Activated naive CD4-positive, alpha-beta T cell treated with anti-CD3 and anti-CD28 coated beads, Interleukin-2, amount 50 U/mL, for 72 hours (primary cell): Measurements from ENCODE around the gene KIF3B. TPM values are rescaled to one million over a fixed set of nuclear protein-coding genes. Genes with fewer than 3 reads are reported as not detected.
"Not testable (repeated sequence)": the region's sequence is repeated elsewhere in the genome, so short reads cannot be mapped to it uniquely, and the experiment has no call there.

Experiments used
- ATAC-seq, 2 donors: fragments of 150-1000 bp; cut with Tn5 transposase; 2 replicates each; pipeline ENCODE4 v1.10.0; 2021; ENCODE audit warnings: mild to moderate bottlenecking in 2 of 2, moderate library complexity in 2 of 2
- DNase-seq, 2 donors: peaks; one replicate each; pipeline ENCODE4 v3.0.0; 2021 to 2022; ENCODE audit warnings: low spot score in 2 of 2
- H3K27ac Mint-ChIP-seq, 2 donors: one replicate each; pipeline ENCODE4 v1.8.0; 2022; ENCODE audit warnings: mild to moderate bottlenecking in 2 of 2, mixed read lengths in 2 of 2
- H3K36me3 Mint-ChIP-seq, 2 donors: one replicate each; pipeline ENCODE4 v1.8.0; 2022; ENCODE audit warnings: mixed read lengths in 2 of 2
- H3K9me3 Mint-ChIP-seq, 2 donors: one replicate each; pipeline ENCODE4 v1.8.0; 2022; ENCODE audit warnings: mixed read lengths in 2 of 2
- total RNA-seq, 2 donors: library from RNA; stranded (reverse); gene quantifications; one replicate each; pipeline ENCODE4 v1.2.3, GENCODE V29; 2022

The KIF3B gene
- total RNA-seq, 2 donors from 2014 or later = 21.9 to 37.8 TPM

DNA sequence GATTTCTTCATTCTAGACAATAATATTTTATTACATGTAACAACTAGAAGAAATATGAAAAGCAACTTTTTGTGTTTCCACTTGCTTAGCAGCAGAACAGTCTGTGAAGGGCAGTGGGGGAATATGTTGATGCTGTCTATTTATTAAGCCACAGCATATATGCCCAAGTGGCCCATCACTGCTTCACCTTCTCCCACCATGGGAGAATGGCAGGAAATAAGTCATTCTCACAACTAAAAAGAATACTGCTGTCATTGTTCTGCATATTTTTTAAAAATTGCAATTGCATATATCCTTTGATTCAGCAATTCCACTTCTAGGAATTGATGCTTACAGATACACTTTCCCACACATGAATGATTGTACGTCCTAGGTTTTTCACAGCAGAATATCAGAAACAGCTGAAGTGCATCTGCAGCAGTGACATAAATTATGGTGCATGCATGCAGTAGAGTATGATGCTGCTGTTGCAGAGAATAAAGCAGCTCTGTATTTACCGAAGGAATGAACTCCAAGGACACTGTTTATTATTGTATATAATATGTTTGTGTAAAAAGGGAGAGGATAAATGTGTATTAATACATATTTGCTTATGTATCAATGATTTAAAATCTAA, 26.8 kb downstream of the KIF3B start:
- no peak for ATAC-seq
- H3K36me3 Mint-ChIP-seq = peaks cover 5 to 9% of the 10 kb centered on the region in 2 donors
- no peaks in the 10 kb centered on the region for H3K9me3 Mint-ChIP-seq
- no peak overlapping the region for H3K27ac Mint-ChIP-seq
- DNase-seq = no peak

DNA sequence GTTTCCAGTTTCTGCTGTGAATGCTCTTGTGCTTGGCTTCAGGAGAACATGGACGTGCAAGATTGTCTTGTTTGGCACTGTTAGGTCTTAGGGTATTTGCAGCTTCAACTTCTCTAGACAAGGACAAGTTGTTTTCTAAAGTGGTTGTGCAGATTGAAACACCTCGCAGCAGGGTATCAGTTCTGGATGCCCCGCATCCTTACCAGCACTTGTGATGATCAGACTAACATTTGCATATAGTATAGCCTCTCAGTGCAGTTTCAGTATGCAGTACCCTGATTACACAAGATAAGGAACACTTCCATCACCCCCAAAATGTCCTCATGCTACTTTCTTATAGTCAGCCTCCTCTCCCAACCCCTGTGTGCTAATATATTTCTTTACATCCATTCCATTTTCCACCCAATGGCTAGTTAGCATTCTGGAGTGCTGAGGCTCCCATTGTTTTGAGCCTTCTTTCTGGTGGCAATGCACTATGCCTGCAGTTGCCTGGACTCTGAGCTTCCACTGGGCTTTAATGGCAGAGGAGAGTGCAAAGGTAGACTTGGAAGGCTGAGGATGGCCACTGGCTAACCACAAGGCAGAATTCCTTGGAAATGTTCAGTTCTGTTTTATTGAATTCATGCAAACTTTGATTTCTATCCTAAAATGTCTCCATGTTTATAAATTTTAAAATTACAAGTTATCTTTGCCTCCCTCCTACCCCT, 35.4 kb downstream of the KIF3B start:
- no peak for ATAC-seq
- Mint-ChIP-seq H3K36me3 (peaks cover 29 to 52% of the 10 kb centered on the region in 2 donors), H3K9me3 (peaks cover 0 to 4% of the 10 kb centered on the region in 2 donors), H3K27ac (peak overlapping the region in 1 of 2 donors; percentile 55)
- no peak for DNase-seq

DNA sequence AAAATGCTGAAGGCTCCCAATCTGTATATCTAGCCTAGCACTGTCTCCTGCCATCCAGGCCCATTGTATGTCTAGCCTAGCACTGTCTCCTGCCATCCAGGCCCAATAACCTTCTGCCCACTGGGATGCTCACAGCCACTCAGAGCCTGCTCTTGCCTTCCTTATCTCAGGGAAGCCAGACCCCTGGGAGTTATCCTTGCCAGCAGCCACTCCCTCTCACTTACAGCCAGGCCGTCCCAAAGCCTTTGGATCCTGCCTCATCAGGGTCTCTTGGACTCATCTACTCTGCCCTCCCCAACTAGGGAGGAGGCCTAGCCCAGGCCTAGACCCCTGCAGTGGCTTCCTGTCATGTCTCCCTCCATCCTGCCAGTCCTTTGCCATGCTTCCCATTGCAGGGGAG, 37.3 kb downstream of the KIF3B start:
- no peak for ATAC-seq
- H3K27ac Mint-ChIP-seq = peak overlapping the region; percentile 31 to 51
- peaks cover 29 to 62% of the 10 kb centered on the region in 2 donors for H3K36me3 Mint-ChIP-seq

DNA sequence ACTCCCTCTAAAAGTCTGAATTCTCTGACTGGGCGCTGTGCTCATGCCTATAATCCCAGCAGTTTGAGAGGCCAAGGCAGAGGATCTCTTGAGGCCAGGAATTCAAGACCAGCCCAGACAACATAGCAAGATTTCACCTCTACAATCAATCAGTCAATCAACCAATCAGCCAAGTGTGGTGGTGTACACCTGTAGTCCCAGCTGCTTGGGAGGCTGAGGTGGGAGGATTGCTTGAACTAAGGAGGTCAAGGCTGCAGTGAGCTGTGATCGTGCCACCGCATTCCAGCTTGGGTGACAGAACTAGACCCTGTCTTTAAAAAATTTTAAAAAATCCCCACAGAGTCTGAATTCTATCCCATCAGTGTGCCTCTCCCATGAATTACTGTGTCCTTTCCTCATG, 37.9 kb downstream of the KIF3B start:
- Mint-ChIP-seq H3K9me3 (peaks cover 0 to 4% of the 10 kb centered on the region in 2 donors), H3K27ac (peak overlapping the region; percentile 31 to 46), H3K36me3 (peaks cover 25 to 61% of the 10 kb centered on the region in 2 donors)
- ATAC-seq = no peak
- DNase-seq = peak in 1 of 2 donors; percentile 44

More for the DNA sequence above, 37.3 kb downstream of the KIF3B start:
- peaks cover 0 to 4% of the 10 kb centered on the region in 2 donors for H3K9me3 Mint-ChIP-seq
- peak in 1 of 2 donors; percentile 31 for DNase-seq

DNA sequence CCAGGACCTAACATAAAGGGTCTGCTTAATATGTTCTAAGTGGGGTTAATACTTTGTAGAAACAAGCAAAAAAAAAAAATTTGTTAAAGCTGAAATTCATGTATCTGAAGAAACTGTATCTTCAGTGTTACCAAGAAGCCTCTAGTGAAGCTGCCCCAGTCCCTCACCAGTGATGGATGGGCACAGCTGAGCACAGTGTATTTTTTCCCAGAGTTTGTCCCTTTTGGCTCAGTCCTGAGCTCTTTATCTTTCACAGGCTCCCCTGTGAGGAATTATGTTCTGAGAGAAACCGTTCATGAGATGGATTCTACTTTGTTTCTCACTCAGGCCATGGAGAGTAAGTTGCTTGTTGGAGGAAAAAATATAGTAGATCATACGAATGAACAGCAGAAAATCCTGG, 38.4 kb downstream of the KIF3B start:
- peak overlapping the region in 1 of 2 donors; percentile 46 for H3K27ac Mint-ChIP-seq
- H3K9me3 Mint-ChIP-seq = peaks cover 0 to 4% of the 10 kb centered on the region in 2 donors
- DNase-seq (peak in 1 of 2 donors; percentile 4), ATAC-seq (no peak)
- peaks cover 20 to 61% of the 10 kb centered on the region in 2 donors for H3K36me3 Mint-ChIP-seq

DNA sequence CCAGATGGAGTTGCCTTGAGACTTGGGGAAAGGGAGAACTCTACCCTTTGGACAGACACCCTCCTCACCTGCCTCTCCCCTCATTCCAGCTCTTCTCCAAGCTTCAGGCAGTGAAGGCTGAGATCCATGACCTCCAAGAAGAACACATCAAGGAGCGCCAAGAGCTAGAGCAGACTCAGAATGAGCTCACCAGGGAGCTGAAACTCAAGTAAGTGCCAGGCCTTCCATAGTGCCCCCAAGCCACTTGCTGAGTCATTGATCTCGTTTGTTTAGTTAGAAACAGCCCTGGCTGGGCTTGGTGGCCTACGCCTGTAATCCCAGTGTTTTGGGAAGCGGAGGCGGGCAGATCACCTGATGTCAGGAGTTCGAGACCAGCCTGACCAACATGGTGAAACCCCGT, 39.2 kb downstream of the KIF3B start:
- no peak for ATAC-seq
- peak overlapping the region; percentile 46 to 68 for H3K27ac Mint-ChIP-seq
- H3K9me3 Mint-ChIP-seq = peaks cover 0 to 4% of the 10 kb centered on the region in 2 donors

DNA sequence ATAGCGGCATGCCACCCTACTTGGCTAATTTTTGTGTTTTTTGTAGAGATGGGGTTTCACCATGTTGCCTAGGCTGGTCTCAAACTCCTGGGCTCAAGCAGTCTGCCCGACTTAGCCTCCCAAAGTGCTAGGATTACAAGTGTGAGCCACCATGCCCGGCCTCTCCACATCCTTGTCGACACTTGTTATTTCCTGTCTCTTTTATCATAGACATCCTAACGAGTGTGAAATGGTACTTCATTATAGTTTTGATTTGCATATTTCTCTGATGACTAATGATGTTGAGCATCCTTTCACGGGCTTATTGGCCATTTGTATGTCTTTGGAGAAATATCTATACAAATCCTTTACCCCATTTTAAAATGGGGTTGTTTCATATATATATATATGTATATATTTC, 41.6 kb downstream of the KIF3B start:
- H3K27ac Mint-ChIP-seq = no peak overlapping the region
- peak in 1 of 2 donors; percentile 63 for ATAC-seq
- H3K36me3 Mint-ChIP-seq = peaks cover 18 to 55% of the 10 kb centered on the region in 2 donors
- H3K9me3 Mint-ChIP-seq = peaks cover 0 to 4% of the 10 kb centered on the region in 2 donors
- peak in 1 of 2 donors; percentile 44 for DNase-seq

More for the DNA sequence above, 39.2 kb downstream of the KIF3B start:
- H3K36me3 Mint-ChIP-seq = peaks cover 18 to 67% of the 10 kb centered on the region in 2 donors
- DNase-seq = peak in 1 of 2 donors; percentile 26

DNA sequence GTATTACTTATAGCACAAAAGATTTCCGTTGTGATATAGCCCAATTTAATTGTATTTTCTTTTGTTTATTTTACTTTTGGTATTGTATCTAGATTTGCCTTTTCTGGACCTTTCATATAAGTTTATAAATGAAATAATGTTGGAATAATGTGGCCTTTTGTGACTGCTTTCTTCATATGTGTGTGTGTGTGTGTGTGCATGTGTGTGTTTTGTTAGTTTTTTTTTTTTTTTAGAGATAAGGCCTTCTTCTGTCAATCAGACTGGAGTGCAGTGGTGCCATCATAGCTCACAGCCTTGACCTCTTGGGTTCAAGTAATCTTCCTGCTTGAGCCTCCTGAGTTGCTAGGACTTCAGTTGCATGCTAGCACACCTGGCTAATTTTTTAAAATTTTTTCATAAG, 42.9 kb downstream of the KIF3B start:
- no peak for ATAC-seq
- H3K27ac Mint-ChIP-seq = no peak overlapping the region
- no peak for DNase-seq
- H3K9me3 Mint-ChIP-seq = peaks cover 0 to 1% of the 10 kb centered on the region in 2 donors
- peaks cover 14 to 47% of the 10 kb centered on the region in 2 donors for H3K36me3 Mint-ChIP-seq

DNA sequence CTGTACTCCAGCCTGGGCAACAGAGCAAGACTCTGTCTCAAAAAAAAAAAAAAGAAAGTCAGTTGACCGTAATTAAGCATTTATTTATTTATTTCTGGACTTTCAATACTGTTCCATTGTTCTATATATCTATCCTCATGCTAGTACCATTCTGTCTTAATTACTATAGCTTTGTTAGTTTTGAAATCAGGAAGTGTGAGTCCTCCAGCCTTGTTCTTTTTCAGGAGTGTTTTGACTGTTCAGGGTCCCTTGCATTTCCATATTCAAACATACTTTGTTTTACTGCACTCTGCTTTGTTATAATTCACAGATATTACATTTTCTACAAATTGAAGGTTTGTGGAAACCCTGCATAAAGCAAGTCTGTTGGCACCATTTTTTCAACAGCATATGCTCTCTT, 43.9 kb downstream of the KIF3B start:
- Mint-ChIP-seq H3K27ac (no peak overlapping the region), H3K36me3 (peaks cover 8 to 37% of the 10 kb centered on the region in 2 donors), H3K9me3 (no peaks in the 10 kb centered on the region)
- ATAC-seq (peak; percentile 50 to 58), DNase-seq (no peak)

DNA sequence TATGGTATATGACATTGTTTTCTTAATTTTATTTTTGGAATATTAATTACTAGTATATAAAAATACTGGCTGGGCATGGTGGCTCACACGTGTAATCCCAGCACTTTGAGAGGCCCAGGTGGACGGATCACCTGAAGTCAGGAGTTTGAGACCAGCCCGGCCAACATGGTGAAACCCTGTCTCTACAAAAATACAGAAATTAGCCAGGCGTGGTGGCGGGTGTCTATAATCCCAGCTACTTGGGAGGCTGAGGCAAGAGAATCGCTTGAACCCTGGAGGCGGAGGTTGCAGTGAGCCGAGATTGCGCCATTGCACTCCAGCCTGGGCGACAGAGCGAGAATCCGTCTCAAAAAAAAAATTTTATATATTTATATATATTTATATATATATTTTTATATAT, 44.8 kb downstream of the KIF3B start:
- peak in 1 of 2 donors; percentile 30 for DNase-seq
- peaks cover 8 to 36% of the 10 kb centered on the region in 2 donors for H3K36me3 Mint-ChIP-seq
- H3K9me3 Mint-ChIP-seq, ATAC-seq, H3K27ac Mint-ChIP-seq: not testable (repeated sequence)

DNA sequence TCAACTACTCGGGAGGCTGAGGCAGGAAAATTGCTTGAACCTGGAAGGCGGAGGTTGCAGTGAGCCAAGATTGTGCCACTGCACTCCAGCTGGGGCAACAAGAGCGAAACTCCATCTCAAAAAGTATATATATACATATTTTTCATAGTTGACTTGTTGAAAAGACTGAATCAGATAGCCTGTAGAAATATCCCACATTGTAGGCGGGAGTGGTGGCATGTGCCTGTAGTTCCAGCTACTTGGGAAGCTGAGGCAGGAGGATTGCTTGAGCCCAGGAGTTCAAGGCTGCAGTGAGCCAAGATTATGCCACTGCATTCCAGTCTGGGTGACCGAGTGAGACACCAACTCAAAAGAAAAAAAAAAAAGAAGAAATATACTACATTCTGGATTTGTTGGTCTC, 46.3 kb downstream of the KIF3B start:
- H3K9me3 Mint-ChIP-seq, H3K27ac Mint-ChIP-seq: not testable (repeated sequence)
- ATAC-seq (peak in 1 of 2 donors; percentile 25), DNase-seq (peak in 1 of 2 donors; percentile 14)
- peaks cover 8 to 30% of the 10 kb centered on the region in 2 donors for H3K36me3 Mint-ChIP-seq

DNA sequence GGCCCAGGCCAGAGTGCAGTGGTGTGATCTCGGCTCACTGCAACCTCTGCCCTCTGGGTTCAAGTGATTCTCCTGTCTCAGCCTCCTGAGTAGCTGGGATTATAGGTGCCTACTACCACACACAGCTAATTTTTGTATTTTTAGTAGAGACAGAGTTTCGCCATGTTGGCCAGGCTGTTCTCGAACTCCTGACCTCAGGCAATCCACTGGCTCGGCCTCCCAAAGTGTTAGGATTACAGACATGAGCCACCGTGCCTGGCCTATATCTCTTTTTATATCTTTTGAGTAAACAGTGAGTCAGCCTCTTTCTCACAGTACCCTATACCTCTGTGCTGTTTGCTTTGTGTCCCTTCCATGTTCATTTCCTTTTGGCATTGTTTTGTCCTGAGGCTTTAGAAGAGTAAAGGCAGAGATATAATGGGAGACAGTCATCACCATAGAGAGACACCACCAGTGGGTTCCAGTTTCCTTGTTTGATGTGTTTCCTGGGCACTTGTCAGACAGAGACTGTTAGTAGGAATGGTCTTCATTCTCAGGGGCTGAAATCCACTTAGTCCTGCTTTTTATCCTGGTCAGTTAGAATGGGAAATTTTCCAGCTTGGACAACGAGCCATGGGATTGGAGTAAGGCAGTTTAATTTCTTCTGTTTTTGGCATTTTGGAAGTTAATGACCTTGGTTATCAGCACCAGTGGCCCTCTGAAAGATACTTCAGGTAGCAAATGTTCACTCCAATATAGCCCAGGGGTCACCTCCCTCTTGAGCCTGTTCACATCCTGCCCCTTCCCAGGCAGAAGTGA, 48.5 kb downstream of the KIF3B start:
- peak overlapping the region in 1 of 2 donors; percentile 13 for H3K27ac Mint-ChIP-seq
- peaks cover 8 to 18% of the 10 kb centered on the region in 2 donors for H3K36me3 Mint-ChIP-seq
- no peak for DNase-seq
- ATAC-seq = peak in 1 of 2 donors; percentile 62
- no peaks in the 10 kb centered on the region for H3K9me3 Mint-ChIP-seq

DNA sequence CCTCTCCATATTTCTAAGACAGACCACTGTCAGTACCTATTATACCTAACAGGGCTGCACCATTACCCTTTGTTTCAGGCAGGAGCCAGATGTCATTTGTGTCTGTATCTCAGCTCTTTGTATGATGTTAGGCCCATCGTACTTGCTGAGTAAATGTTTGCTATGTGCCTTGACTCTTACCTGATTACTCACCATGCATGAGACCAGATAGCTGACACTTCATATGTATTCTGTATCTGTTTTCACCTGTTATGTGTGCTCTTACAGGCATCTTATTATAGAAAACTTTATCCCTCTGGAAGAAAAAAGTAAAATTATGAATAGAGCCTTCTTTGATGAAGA, 49.0 kb downstream of the KIF3B start:
- no peak for ATAC-seq
- peak overlapping the region in 1 of 2 donors; percentile 13 for H3K27ac Mint-ChIP-seq

DNA sequence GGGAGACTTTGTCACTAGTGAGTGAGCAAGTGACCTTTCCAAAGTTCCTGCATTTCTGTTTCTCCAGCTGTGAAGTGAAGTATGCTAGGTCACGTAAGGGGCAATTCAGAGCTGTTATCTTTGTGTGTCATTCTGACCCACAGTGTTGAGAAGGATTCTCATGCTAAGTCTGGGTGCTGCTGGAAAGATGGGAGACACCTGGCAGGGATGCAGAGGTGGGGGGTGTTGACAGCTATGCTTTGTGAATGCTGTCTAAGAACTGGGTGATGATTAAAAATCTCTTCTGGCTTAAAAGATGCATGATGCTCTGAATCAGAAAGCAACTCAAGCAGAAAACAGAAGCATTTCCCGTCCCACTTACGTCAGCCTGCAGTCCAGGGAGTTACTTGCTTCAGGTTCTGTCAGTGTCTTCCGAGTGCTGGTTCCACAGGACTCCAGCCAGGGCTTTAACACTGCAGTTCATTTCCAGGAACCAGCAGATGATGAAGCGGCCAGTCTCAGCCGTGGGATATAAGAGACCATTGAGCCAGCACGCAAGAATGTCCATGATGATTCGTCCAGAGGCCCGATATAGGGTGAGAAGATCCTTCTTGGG, 49.7 kb downstream of the KIF3B start:
- DNase-seq = no peak
- no peaks in the 10 kb centered on the region for H3K9me3 Mint-ChIP-seq
- H3K36me3 Mint-ChIP-seq = peaks cover 15 to 18% of the 10 kb centered on the region in 2 donors
- peak overlapping the region; percentile 2 to 13 for H3K27ac Mint-ChIP-seq
- ATAC-seq = no peak

More for the DNA sequence above, 49.0 kb downstream of the KIF3B start:
- no peaks in the 10 kb centered on the region for H3K9me3 Mint-ChIP-seq
- peaks cover 8 to 13% of the 10 kb centered on the region in 2 donors for H3K36me3 Mint-ChIP-seq
- no peak for DNase-seq

DNA sequence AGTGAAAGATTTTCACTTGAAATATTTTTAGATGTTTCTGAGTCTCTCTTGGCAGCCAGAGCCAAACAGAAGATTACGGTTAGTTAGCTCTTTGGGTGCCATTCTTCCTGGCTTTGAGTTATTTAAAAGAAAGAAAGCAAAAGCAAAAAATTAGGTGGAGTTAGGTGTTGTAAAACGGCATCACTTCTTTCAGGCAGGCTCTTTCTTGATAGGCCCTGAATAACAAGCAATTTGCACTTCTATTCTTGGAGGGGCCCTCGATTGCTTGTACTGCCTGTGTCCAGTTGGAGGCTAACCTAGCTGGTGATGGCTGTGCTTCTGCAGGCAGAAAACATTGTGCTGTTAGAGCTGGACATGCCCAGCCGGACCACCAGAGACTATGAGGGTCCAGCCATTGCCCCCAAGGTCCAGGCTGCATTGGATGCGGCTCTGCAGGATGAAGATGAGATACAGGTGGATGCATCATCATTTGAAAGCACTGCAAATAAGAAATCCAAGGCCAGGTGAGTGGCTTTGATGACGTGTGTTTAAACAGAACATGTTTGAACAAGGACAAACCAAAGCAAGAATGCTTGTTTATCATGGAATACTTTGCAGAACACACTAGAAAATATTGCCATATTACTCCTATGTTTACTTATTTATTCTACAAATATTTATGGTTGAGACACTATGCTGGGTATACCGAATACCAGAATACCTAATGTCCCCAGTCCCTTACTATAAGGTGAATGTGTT, 52.5 kb downstream of the KIF3B start:
- DNase-seq = no peak
- H3K9me3 Mint-ChIP-seq = no peaks in the 10 kb centered on the region
- peaks cover 26 to 32% of the 10 kb centered on the region in 2 donors for H3K36me3 Mint-ChIP-seq
- no peak overlapping the region for H3K27ac Mint-ChIP-seq
- no peak for ATAC-seq

DNA sequence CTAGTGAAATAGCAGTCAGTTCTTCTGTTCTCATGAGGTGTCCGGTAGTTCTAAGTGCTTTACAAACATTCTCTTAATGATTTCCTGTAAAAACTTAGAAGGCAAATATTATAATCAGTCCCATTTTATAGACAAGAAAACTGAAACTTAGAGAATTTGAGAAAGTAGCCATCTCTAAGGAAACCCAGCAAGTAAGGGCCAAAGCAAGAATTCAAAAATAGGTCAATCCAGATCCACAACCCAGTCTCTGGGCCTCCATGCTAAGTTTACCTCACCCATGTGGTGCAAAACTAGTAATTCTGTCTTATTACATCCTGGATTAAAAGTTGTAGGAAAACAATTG, 53.1 kb downstream of the KIF3B start:
- no peak overlapping the region for H3K27ac Mint-ChIP-seq
- H3K9me3 Mint-ChIP-seq = no peaks in the 10 kb centered on the region
- ATAC-seq = no peak
- H3K36me3 Mint-ChIP-seq = peaks cover 27 to 33% of the 10 kb centered on the region in 2 donors
- no peak for DNase-seq
